Measurements from ENCODE around the gene FTCDNL1. TPM values are rescaled to one million over a fixed set of nuclear protein-coding genes. Genes with fewer than 3 reads are reported as not detected.

The FTCDNL1 gene
- total RNA-seq, 1 experiment from 2014 or later = 2.0 TPM

- no peak overlapping the region for H2BK12ac ChIP-seq (ENCODE audit: insufficient read length, low read depth, low read length)
- DNase-seq = no peak
- H3K27ac Mint-ChIP-seq = no peak overlapping the region
- H3K18ac ChIP-seq (ENCODE audit: insufficient read length, low read depth, low read length) = no peak overlapping the region
- H3K27ac ChIP-seq (ENCODE audit: insufficient read length, low read depth, low read length) = no peak overlapping the region
- no peaks in the 10 kb centered on the region for H3K79me2 ChIP-seq (ENCODE audit: insufficient read depth, low read length)
- no peaks in the 10 kb centered on the region for H3K36me3 Mint-ChIP-seq (ENCODE audit: insufficient read depth in 1 of 3, low read depth in 3 of 3)
- no peaks in the 10 kb centered on the region for H3K4me1 ChIP-seq (ENCODE audit: insufficient read depth, low read length)
- no peak overlapping the region for H3K9ac ChIP-seq (ENCODE audit: extremely low read depth, insufficient read length, low read length)
- H3K9me3 Mint-ChIP-seq = no peaks in the 10 kb centered on the region; a peak in 1 of 5 replicates
- H3K56ac ChIP-seq (ENCODE audit: insufficient read length, low read depth, low read length) = no peak overlapping the region
- H3K4me3 Mint-ChIP-seq = no peak overlapping the region
- H4K20me1 ChIP-seq (ENCODE audit: control insufficient read depth, insufficient read depth, insufficient read length) = no peaks in the 10 kb centered on the region
- H2AFZ ChIP-seq (ENCODE audit: low read length) = no peak overlapping the region
- H3K9me3 ChIP-seq (ENCODE audit: control insufficient read depth, low read depth, low read length) = no peaks in the 10 kb centered on the region
- H4K5ac ChIP-seq (ENCODE audit: insufficient read length, low read depth, low read length) = no peak overlapping the region
- H4K8ac ChIP-seq (replicated peaks; ENCODE audit: insufficient read length, low read depth, low read length) = no peak overlapping the region
- no peak overlapping the region for H3K23ac ChIP-seq (ENCODE audit: insufficient read length, low read depth, low read length)
- H2BK20ac ChIP-seq (ENCODE audit: low read depth, low read length, poor library complexity, severe bottlenecking) = no peak overlapping the region
- H4K91ac ChIP-seq (ENCODE audit: insufficient read length, low read depth, low read length) = no peak overlapping the region
- no peak overlapping the region for H3K4me2 ChIP-seq (ENCODE audit: insufficient read depth, insufficient read length, low read length)
- no peaks in the 10 kb centered on the region for H3K27me3 ChIP-seq (ENCODE audit: insufficient read depth, low read length)
- TF ChIP-seq, protein P1, sequence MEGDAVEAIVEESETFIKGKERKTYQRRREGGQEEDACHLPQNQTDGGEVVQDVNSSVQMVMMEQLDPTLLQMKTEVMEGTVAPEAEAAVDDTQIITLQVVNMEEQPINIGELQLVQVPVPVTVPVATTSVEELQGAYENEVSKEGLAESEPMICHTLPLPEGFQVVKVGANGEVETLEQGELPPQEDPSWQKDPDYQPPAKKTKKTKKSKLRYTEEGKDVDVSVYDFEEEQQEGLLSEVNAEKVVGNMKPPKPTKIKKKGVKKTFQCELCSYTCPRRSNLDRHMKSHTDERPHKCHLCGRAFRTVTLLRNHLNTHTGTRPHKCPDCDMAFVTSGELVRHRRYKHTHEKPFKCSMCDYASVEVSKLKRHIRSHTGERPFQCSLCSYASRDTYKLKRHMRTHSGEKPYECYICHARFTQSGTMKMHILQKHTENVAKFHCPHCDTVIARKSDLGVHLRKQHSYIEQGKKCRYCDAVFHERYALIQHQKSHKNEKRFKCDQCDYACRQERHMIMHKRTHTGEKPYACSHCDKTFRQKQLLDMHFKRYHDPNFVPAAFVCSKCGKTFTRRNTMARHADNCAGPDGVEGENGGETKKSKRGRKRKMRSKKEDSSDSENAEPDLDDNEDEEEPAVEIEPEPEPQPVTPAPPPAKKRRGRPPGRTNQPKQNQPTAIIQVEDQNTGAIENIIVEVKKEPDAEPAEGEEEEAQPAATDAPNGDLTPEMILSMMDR (conservative IDR thresholded peaks at IDR 0.05) = no peak
- no peak overlapping the region for H3K4ac ChIP-seq (ENCODE audit: low read depth, low read length)
- WGBS (ENCODE audit: extremely low coverage, insufficient read length, low lambda C conversion rate) = no CpG with 5 or more reads among the region's 3 CpGs
- H3K79me1 ChIP-seq (ENCODE audit: insufficient read depth, low read depth, low read length, poor library complexity, severe bottlenecking) = no peaks in the 10 kb centered on the region
- no peak overlapping the region for H3K14ac ChIP-seq (ENCODE audit: insufficient read depth, low read length)
- no peak overlapping the region for H3T11ph ChIP-seq (ENCODE audit: low read length)
- H2BK15ac ChIP-seq (ENCODE audit: low read depth, low read length) = no peak overlapping the region
- no peak overlapping the region for H2BK120ac ChIP-seq (ENCODE audit: low read depth, low read length, poor library complexity, severe bottlenecking)
- no peak overlapping the region for H2BK5ac ChIP-seq (ENCODE audit: insufficient read length, low read length)
- H3K23me2 ChIP-seq (ENCODE audit: insufficient read length, low read depth, low read length, poor library complexity, severe bottlenecking) = no peaks in the 10 kb centered on the region
- H3K4me1 Mint-ChIP-seq = peaks cover 0 to 3% of the 10 kb centered on the region in 2 experiments; a peak in 1 of 4 replicates
- H3K27me3 Mint-ChIP-seq (ENCODE audit: low read depth) = no peaks in the 10 kb centered on the region
- no peak overlapping the region for H2AK5ac ChIP-seq (ENCODE audit: insufficient read length, low read length)
These were observed 44.4 kb upstream of the FTCDNL1 start for GRCh38 chr2:199895406-199895805.

Measured in H9 (cell line).